Naive B cell (primary cell): Measurements from ENCODE around the gene CLCF1. TPM values are rescaled to one million over a fixed set of nuclear protein-coding genes. Genes with fewer than 3 reads are reported as not detected.

Experiments
- ATAC-seq, 2 donors: fragments of 150-1000 bp; cut with Tn5 transposase; 2 replicates each; pipeline ENCODE4 v1.10.0; 2021; ENCODE audit warnings: low read depth in 2 of 2, mild to moderate bottlenecking in 2 of 2, moderate library complexity in 2 of 2
- DNase-seq: peaks from one replicate; pipeline ENCODE4 v3.0.0; 2022
- H3K27ac Mint-ChIP-seq, 6 donors: one replicate each; pipeline ENCODE4 v1.8.0; 2020 to 2022; ENCODE audit warnings: mild to moderate bottlenecking in 6 of 6, mixed read lengths in 6 of 6, moderate library complexity in 5 of 6, inconsistent platforms in 2 of 6
- H3K27me3 Mint-ChIP-seq, 3 donors: one replicate each; pipeline ENCODE4 v1.8.0; 2021 to 2022; ENCODE audit warnings: mixed read lengths in 3 of 3, mild to moderate bottlenecking in 1 of 3
- H3K36me3 Mint-ChIP-seq, 2 donors: one replicate each; pipeline ENCODE4 v1.8.0; 2020 to 2022; ENCODE audit warnings: mixed read lengths in 2 of 2, inconsistent platforms in 1 of 2, mild to moderate bottlenecking in 1 of 2
- H3K4me1 Mint-ChIP-seq, 3 donors: one replicate each; pipeline ENCODE4 v1.8.0; 2020 to 2022; ENCODE audit warnings: mixed read lengths in 3 of 3, inconsistent platforms in 1 of 3, mild to moderate bottlenecking in 1 of 3, moderate library complexity in 1 of 3
- H3K4me3 Mint-ChIP-seq, 8 donors: one replicate each; pipeline ENCODE4 v1.8.0; 2020 to 2022; ENCODE audit warnings: mild to moderate bottlenecking in 8 of 8, mixed read lengths in 8 of 8, moderate library complexity in 8 of 8, inconsistent platforms in 2 of 8
- H3K9me3 Mint-ChIP-seq, 7 donors: one replicate each; pipeline ENCODE4 v1.8.0; 2020 to 2022; ENCODE audit warnings: mixed read lengths in 7 of 7, mild to moderate bottlenecking in 5 of 7, inconsistent platforms in 2 of 7, moderate library complexity in 1 of 7
- polyA plus RNA-seq, 6 donors: library from polyadenylated mRNA; unstranded; fragments of 300-500 nt; fragmentation: Illumina TruSeq; gene quantifications; one replicate each; pipeline ENCODE4 v1.2.3, GENCODE V29; 2021; ENCODE audit warnings: low read depth in 6 of 6

Gene CLCF1
- polyA plus RNA-seq, 6 donors from 2014 or later = 5.3 to 10.4 (median 7.7) TPM

GRCh38 chr11:67396587-67397389 lies 23.4 kb upstream of the CLCF1 start:
- peaks cover 32 to 58% (median 50%) of the 10 kb centered on the region in 3 donors for H3K4me1 Mint-ChIP-seq
- peak overlapping the region in 4 of 8 donors; percentile 19 to 70 (median 50) for H3K4me3 Mint-ChIP-seq
- no peak for DNase-seq

GRCh38 chr11:67396259-67396581 lies 22.8 kb upstream of the CLCF1 start:
- Mint-ChIP-seq H3K27ac (peak overlapping the region in 3 of 6 donors; percentile 30 to 79 (median 34)), H3K36me3 (peaks cover 0 to 4% of the 10 kb centered on the region in 2 donors), H3K9me3 (no peaks in the 10 kb centered on the region), H3K27me3 (no peaks in the 10 kb centered on the region), H3K4me1 (peaks cover 36 to 61% (median 54%) of the 10 kb centered on the region in 3 donors), H3K4me3 (peak overlapping the region in 2 of 8 donors; percentile 41 to 47)
- ATAC-seq (no peak), DNase-seq (no peak)

More at GRCh38 chr11:67396587-67397389, 23.4 kb upstream of the CLCF1 start:
- Mint-ChIP-seq H3K27ac (peak overlapping the region; percentile 16 to 82 (median 72)), H3K9me3 (no peaks in the 10 kb centered on the region), H3K27me3 (no peaks in the 10 kb centered on the region), H3K36me3 (peaks cover 0 to 4% of the 10 kb centered on the region in 2 donors)
- ATAC-seq = no peak

- Mint-ChIP-seq H3K9me3 (no peaks in the 10 kb centered on the region), H3K4me1 (peaks cover 41 to 62% (median 56%) of the 10 kb centered on the region in 3 donors), H3K4me3 (peak overlapping the region in 1 of 8 donors; percentile 41), H3K36me3 (peaks cover 0 to 3% of the 10 kb centered on the region in 2 donors), H3K27me3 (no peaks in the 10 kb centered on the region), H3K27ac (peak overlapping the region in 3 of 6 donors; percentile 30 to 79 (median 48))
- DNase-seq = no peak
- no peak for ATAC-seq
Observed at GRCh38 chr11:67395555-67396258, 22.3 kb upstream of the CLCF1 start.

GRCh38 chr11:67393990-67394389 lies 20.6 kb upstream of the CLCF1 start:
- H3K27ac Mint-ChIP-seq = peak overlapping the region in 3 of 6 donors; percentile 34 to 90 (median 81)
- ATAC-seq (no peak), DNase-seq (no peak)
- H3K9me3 Mint-ChIP-seq = no peaks in the 10 kb centered on the region
- H3K36me3 Mint-ChIP-seq = no peaks in the 10 kb centered on the region
- H3K4me3 Mint-ChIP-seq = peak overlapping the region; percentile 45 to 82 (median 63)
- peaks cover 46 to 61% (median 58%) of the 10 kb centered on the region in 3 donors for H3K4me1 Mint-ChIP-seq
- no peaks in the 10 kb centered on the region for H3K27me3 Mint-ChIP-seq

- no peaks in the 10 kb centered on the region for H3K9me3 Mint-ChIP-seq
Observed at GRCh38 chr11:67393437-67393836, 20.0 kb upstream of the CLCF1 start.

DNA sequence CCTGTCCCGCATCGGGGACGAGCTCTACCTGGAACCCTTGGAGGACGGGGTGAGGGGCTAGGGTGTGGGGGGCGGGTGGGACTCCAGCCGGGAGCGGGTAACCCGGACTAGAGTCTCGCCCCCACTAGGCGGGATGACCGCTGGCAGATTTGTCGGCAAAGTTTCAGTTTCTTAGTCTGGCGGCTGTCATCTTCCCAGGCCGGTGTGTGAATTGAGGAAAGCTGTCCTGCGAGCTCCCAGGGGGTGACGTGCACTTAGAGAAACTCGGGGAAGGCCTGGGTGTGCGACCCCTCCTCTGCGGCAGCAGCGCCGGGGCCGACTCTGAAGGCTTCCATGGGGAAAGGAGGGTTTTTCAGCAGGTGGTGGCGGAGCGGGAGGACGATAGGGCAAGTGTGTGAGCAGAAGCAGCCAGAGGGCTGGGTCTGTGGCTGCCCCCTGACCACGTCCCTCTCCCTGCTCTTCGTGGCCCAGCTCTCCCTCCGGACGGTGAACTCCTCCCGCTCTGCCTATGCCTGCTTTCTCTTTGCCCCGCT lies 18.9 kb upstream of the CLCF1 start:
- Mint-ChIP-seq H3K4me1 (peaks cover 45 to 57% (median 51%) of the 10 kb centered on the region in 3 donors), H3K27ac (peak overlapping the region in 3 of 6 donors; percentile 60 to 86 (median 80))

More at GRCh38 chr11:67393437-67393836, 20.0 kb upstream of the CLCF1 start:
- Mint-ChIP-seq H3K36me3 (no peaks in the 10 kb centered on the region), H3K4me3 (peak overlapping the region; percentile 45 to 82 (median 66)), H3K4me1 (peaks cover 50 to 65% (median 58%) of the 10 kb centered on the region in 3 donors), H3K27me3 (no peaks in the 10 kb centered on the region), H3K27ac (peak overlapping the region in 2 of 6 donors; percentile 32 to 81)
- no peak for ATAC-seq
- DNase-seq = no peak

DNA sequence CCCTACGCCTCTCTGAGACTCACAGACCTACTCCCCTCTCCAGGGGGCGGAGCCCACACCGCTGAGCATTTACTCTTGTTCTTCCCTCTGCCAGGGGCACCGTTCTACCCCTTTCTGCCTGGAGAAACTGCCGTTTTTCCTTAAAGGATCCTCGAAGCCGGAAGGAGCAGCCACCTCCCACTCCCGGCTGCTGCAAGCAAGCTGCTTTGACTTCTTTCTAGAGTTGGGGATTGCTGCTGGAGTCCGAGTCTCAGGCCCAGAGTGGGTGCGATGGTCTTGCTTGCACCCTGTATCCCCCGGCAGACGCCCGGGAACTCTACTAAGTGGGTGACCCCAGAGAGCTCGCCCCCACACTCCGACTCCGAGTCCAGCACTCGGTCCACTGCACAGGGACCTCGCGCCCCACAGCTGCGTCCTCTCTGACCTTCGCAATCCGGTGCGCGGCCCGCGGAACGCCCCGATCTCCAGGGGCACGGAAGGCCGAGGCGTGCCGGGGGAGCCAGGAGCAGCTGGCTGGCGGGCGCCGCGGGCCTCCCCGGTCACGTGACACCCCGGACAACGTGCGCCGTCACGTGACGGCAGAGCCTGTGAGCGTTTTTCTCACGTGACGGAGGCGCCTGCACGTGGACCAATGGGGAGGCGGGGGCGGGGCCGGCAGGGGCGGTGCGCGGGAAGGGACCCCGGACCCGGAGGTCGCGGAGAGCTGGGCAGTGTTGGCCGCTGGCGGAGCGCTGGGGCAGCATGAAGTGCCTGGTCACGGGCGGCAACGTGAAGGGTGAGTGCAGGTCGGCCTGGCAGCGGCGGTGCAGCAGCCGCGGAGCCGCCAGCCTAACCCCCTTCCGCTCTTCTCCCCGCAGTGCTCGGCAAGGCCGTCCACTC lies 18.1 kb upstream of the CLCF1 start, which contains the start of gene RAD9A:
Gene RAD9A, plus strand, starts transcription at position 683 of the 879 bp plus-strand sequence. Its CDS starts 59 bp downstream, at position 742.
- peak; percentile 89 for DNase-seq
- peak; percentile 83 to 85 for ATAC-seq
- Mint-ChIP-seq H3K4me1 (peaks cover 39 to 51% (median 48%) of the 10 kb centered on the region in 3 donors), H3K27me3 (no peaks in the 10 kb centered on the region), H3K4me3 (peak within 1 kb of the TSS; percentile 79 to 93 (median 90)), H3K27ac (peak within 1 kb of the TSS; percentile 79 to 94 (median 91)), H3K9me3 (no peaks in the 10 kb centered on the region), H3K36me3 (no peaks in the 10 kb centered on the region)

More for the DNA sequence above, 18.9 kb upstream of the CLCF1 start:
- no peaks in the 10 kb centered on the region for H3K36me3 Mint-ChIP-seq
- H3K4me3 Mint-ChIP-seq = peak overlapping the region; percentile 79 to 93 (median 90)
- H3K27me3 Mint-ChIP-seq = no peaks in the 10 kb centered on the region
- DNase-seq (no peak), ATAC-seq (peak; percentile 2 to 7)
- no peaks in the 10 kb centered on the region for H3K9me3 Mint-ChIP-seq

- H3K27ac Mint-ChIP-seq = peak overlapping the region; percentile 56 to 94 (median 91)
- DNase-seq = no peak
- H3K36me3 Mint-ChIP-seq = no peaks in the 10 kb centered on the region
- ATAC-seq = no peak
- peak overlapping the region; percentile 79 to 93 (median 90) for H3K4me3 Mint-ChIP-seq
- no peaks in the 10 kb centered on the region for H3K9me3 Mint-ChIP-seq
- no peaks in the 10 kb centered on the region for H3K27me3 Mint-ChIP-seq
- H3K4me1 Mint-ChIP-seq = peaks cover 35 to 46% (median 45%) of the 10 kb centered on the region in 3 donors
Observed at GRCh38 chr11:67390947-67391303, 17.5 kb upstream of the CLCF1 start.

DNA sequence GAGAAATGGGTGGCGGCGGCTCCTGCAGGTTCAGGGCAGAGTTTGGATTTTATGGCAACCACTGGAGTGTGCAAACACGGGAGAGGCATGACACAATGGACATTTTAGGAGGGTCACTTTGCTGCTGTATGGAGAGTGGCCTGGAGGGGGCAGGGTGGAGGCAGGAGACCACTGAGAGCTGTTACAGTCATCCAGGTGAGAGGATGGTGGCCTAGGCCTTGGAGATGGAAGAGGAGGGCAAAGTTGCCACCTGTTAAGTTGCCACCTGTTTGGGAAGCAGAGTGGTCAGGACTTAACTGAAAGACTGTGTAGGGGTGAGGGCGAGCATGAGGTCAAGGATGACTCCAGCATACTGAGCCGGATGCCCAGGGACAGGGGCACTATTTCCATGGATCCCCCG lies 16.1 kb upstream of the CLCF1 start:
- H3K27me3 Mint-ChIP-seq = no peaks in the 10 kb centered on the region
- DNase-seq (peak; percentile 51), ATAC-seq (peak; percentile 32 to 33)
- H3K9me3 Mint-ChIP-seq = no peaks in the 10 kb centered on the region
- peaks cover 35 to 46% (median 45%) of the 10 kb centered on the region in 3 donors for H3K4me1 Mint-ChIP-seq
- H3K27ac Mint-ChIP-seq = peak overlapping the region in 4 of 6 donors; percentile 71 to 95 (median 80)
- peak overlapping the region; percentile 61 to 88 (median 72) for H3K4me3 Mint-ChIP-seq
- no peaks in the 10 kb centered on the region for H3K36me3 Mint-ChIP-seq

DNA sequence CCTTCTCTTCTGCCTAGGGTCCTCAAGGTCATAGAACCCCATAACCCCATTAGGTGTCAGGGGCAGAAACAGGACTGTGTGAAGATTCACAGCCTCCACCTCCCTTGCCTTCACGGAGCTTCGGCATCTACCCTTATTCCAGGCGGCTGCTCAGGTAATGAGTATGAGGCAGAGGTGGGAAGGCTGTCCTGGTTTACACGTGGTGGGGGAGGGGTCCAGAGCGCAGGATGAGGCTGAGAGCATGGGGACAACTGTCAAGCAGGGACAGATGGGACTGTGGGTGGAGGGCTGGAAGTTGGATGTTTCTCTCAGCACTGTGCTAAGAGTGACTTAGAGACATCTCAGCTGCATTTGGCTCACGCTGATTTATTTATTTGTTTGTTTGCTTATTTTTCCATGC lies 14.1 kb upstream of the CLCF1 start:
- Mint-ChIP-seq H3K4me1 (peaks cover 28 to 33% (median 32%) of the 10 kb centered on the region in 3 donors), H3K4me3 (peak overlapping the region in 1 of 8 donors; percentile 40), H3K27me3 (no peaks in the 10 kb centered on the region), H3K27ac (peak overlapping the region in 1 of 6 donors; percentile 65), H3K36me3 (no peaks in the 10 kb centered on the region), H3K9me3 (no peaks in the 10 kb centered on the region)
- DNase-seq = no peak
- no peak for ATAC-seq

- Mint-ChIP-seq H3K4me1 (peaks cover 27 to 33% (median 32%) of the 10 kb centered on the region in 3 donors), H3K9me3 (no peaks in the 10 kb centered on the region), H3K27me3 (no peaks in the 10 kb centered on the region), H3K4me3 (peak overlapping the region in 1 of 8 donors; percentile 40), H3K36me3 (no peaks in the 10 kb centered on the region), H3K27ac (no peak overlapping the region)
- ATAC-seq (no peak), DNase-seq (no peak)
Observed at GRCh38 chr11:67387069-67387468, 13.7 kb upstream of the CLCF1 start.

DNA sequence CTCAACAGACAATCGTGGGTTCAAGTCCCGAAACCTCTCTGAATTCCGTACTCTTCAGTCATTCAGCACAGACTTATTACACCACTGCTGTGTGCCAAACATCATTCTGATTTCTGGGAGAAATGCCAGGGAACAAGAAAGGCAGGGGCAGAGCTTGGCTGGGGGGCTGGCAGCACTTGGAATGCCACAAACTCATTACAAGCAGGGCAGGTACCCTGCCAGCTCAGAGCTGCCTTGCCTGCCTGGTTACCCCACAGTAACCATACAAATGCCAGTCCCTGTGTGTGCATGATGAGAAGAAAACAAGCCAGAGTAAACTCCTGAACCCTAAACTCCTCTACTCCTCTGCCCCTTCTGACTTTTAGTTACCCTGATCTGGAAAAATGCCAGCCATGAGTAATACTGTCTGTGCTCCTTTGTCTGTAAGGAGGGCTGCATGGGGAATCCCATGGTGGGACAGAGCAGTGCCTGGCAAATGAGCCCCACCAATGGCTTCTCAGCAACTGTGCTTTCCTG lies 11.5 kb upstream of the CLCF1 start:
- Mint-ChIP-seq H3K4me1 (peaks cover 30 to 43% (median 35%) of the 10 kb centered on the region in 3 donors), H3K4me3 (peak overlapping the region in 1 of 8 donors; percentile 3), H3K27ac (peak overlapping the region in 1 of 6 donors; percentile 47), H3K9me3 (no peaks in the 10 kb centered on the region), H3K27me3 (no peaks in the 10 kb centered on the region), H3K36me3 (no peaks in the 10 kb centered on the region)
- no peak for DNase-seq
- ATAC-seq = no peak
